NCI-H526 (cell line): ENCODE measurements around the gene FXYD1.

Experiments used
- DNase-seq, 2 experiments: peaks; one replicate each; lab custom pipeline; 2025; lab: John Stamatoyannopoulos, UW

The FXYD1 gene

GRCh38 chr19:35107545-35107944 is 31.1 kb upstream of the FXYD1 start:
- no peak for DNase-seq

GRCh38 chr19:35108730-35109129 is 29.9 kb upstream of the FXYD1 start:
- no peak for DNase-seq

- peak in 1 of 2 experiments; percentile 28 for DNase-seq
These were observed 29.1 kb upstream of the FXYD1 start for GRCh38 chr19:35109395-35110112.

- no peak for DNase-seq
These were observed 27.6 kb upstream of the FXYD1 start for GRCh38 chr19:35110974-35111373.

GRCh38 chr19:35112995-35113688 is 25.5 kb upstream of the FXYD1 start:
- no peak for DNase-seq

GRCh38 chr19:35114353-35115176 is 24.1 kb upstream of the FXYD1 start:
- peak; percentile 68 to 89 for DNase-seq

- no peak for DNase-seq
These were observed 23.3 kb upstream of the FXYD1 start, which contains the start of gene FXYD3 for GRCh38 chr19:35115177-35115951. TSS of gene FXYD3 (plus strand) at chr19:35115823. CDS start at chr19:35119377, 3,554 bp downstream.

- DNase-seq, result peak; percentile 69 to 93
These were observed 22.4 kb upstream of the FXYD1 start for GRCh38 chr19:35116072-35116801.

- no peak for DNase-seq
These were observed 21.5 kb upstream of the FXYD1 start for GRCh38 chr19:35117116-35117515.

GRCh38 chr19:35117799-35118198 is 20.8 kb upstream of the FXYD1 start:
- no peak for DNase-seq

GRCh38 chr19:35118268-35119020 is 20.2 kb upstream of the FXYD1 start:
- no peak for DNase-seq

- DNase-seq, result no peak
These were observed 19.5 kb upstream of the FXYD1 start for GRCh38 chr19:35119091-35119490.

- DNase-seq, result no peak
These were observed 19.0 kb upstream of the FXYD1 start for GRCh38 chr19:35119578-35120155.

- DNase-seq, result no peak
These were observed 18.1 kb upstream of the FXYD1 start for GRCh38 chr19:35120492-35120891.

GRCh38 chr19:35120898-35121297 is 17.7 kb upstream of the FXYD1 start:
- no peak for DNase-seq

- DNase-seq, result no peak
These were observed 15.7 kb upstream of the FXYD1 start for GRCh38 chr19:35122687-35123551.

GRCh38 chr19:35123573-35123972 is 15.1 kb upstream of the FXYD1 start:
- DNase-seq, result no peak

GRCh38 chr19:35124098-35125060 is 14.2 kb upstream of the FXYD1 start:
- DNase-seq, result peak; percentile 79 to 97
